Left forelimb (tissue), 1 donor: ENCODE data around the gene C1orf167.

ENCODE experiments used
- DNase-seq: peaks from one replicate; pipeline ENCODE4 v3.0.0-alpha.2; 2018; ENCODE audit warnings: low spot score

C1orf167 gene

DNA sequence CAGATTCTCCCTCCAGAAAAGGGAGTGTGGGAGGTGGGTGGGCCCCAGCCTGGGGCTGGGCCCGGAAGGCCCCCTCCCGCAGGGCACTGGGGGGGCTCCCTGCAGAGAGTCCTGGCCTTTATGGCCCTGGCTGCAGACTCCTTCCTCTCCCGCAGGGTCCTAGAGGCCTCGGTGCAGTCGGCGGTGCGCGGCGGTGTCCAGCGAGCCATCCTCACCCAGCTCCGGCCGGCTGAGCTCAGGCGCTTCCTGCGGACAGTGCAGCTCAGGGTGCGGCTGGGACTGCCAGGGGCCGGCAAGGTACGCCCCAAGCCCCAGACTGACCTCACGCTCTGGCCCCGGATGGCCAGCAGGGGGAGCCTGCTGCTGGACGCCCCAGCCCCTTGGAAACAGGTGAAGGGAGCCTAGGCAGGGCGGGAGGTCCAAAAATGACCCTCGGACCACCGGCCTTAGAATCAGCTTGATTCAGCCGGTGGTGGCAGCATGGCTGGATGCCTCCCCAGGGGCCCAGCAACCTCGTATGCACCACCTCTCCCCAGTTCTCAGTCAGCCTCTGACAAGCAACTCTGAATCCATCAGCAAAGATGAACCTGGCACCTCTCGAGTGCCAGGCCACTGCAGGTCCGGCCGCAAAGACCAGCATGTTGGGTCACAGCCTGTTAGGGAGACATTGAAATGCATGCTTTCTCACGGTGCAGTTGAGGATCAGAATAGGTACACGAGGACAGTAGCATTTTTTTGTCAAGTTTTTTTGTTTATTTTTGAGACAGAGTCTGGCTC lies 23.2 kb downstream of the C1orf167 start:
- no peak for DNase-seq

DNA sequence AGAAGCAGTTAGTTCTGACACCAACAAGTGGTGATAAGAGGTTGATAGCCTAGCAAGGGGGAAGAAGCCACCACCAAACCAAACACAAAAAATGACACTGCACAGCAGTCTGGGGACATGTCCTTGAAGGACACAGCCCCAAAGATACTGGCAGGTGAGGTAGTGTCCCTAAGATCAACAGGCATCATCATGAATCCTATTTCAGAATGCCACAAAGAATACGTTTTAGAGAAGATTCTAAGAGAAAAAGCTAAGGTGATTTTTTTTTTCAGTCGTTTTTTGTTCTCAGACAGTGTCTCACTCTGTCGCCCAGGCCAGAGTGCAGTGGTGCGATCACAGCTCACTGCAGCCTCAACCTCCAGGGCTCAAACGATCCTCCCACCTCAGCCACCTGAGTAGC lies 24.2 kb downstream of the C1orf167 start:
- DNase-seq: no peak

DNA sequence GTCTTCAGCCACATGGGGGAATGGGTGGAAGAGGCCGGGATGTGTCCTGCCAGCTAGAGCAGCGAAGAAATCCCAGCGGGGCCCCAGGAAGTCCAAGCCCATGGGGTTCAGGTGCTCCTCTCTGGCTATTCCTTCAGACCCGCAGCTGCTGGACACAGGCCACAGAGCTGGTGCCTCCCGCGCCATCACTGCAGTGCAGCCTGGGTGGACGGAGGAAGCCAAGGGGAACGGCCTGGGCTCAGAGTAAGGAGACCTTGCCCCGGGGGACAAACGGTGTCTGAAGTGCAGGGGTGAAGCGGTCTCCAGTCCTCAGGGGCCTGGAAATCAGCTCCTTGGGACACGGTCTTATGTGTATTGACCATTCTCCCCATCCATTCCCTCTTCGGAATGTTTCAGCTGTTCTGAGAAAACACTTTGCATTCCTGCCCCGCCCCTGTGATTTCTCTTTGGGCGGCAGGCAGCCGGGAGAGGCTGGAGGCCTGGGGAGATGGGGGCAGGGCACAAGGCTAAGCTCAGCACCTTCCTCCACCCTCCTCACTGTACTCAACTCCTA lies 25.3 kb downstream of the C1orf167 start:
- no peak for DNase-seq

DNA sequence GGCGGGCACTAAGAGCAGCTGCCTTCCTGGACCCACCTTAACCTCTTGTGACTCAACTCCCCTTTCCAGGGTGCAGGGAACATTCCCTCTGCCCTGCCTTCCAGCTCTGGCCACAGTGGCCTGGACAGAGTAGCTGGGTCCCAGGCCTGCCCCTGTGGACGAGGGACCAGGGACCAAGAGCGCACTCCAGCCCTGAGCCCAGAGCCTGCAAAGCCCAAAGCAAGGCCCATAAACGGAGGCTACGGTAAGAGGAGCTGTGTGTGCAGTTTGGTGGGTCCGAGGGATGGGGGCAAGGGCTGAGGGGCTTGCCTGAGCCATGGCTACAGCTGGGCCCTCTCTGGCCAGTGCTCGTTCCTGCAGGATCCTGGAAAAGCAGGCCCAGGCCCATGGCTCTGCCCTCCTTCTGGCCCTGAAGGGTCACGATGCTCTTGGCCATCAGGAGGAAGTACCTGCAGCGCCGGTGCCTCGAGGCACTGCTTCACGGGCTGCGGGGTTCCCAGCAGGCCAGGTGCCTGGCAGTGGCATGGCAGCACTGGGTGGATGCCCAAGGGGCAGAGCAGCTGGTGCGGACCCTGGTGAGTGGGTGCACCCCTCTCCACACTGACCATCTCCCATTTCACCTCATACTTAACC lies 25.9 kb downstream of the C1orf167 start:
- DNase-seq: no peak

DNA sequence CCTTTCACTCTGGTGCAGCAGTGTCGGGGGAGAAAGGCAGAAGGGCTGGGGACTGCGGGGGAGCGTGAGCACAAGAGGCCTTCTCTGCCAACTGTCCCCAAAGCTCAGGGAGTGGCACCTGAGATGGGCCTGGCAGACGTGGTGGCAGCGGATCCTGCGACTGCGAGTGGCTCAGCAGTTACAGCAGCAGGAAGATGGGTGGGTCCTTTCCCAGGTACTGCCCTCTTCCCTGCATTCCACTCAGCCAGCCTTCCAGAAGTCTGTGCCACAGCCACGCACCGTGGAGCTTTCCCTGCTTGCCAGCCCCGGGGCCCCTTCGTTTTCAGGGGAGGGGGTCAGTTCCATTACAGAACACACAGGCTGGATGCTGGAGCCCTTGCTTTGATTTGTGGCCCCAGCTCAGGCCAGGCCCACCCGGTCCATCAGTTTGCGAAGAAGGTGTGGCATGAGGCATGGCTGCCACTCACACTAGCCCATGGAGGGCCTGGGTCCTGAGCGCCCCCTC lies 26.6 kb downstream of the C1orf167 start:
- no peak for DNase-seq

DNA sequence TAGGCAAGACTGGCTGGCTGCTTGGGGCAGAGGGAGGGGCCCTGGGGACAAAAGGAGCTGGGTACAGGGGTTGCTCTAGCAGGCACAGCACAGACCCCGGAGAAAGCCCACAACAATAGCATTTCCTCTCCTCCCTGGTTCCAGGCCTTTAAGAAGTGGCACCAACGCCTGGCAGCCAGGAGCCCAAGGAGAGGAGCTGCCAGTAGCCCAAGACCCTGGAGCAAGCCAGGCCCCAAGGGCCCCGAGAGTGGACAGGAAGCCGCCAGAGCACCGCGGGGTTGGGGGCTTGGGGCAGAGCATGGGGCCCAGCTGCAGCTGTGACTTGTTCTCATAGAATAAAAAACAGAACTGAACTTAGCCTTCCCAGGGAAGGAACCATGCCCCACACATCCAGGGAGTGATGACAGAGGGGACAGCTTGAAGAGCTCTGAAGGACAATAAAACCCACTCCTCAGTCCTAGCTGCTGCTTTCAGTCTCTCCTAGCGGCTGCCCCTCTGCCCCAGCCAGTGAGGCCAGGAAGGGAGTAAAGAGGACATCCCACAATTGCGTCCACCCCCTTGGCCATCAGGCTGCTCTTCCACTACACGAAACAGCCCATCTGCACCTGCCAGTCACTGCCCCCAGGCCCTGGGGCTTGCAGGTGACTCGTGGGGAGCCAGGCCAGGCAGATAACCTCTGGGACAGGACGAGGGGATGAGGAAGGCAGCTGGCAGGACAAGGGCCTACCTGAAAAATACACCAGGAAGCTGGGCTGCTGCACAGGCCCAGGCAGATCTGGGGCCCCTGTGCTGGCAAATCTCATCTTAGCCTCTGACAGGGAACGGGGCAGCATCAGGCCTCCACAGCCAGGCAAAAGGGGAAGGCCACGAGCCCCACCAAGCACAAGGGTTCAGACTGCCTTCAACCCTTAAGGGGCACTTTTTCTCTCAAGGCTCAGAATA lies 27.4 kb downstream of the C1orf167 start:
- DNase-seq: no peak

DNA sequence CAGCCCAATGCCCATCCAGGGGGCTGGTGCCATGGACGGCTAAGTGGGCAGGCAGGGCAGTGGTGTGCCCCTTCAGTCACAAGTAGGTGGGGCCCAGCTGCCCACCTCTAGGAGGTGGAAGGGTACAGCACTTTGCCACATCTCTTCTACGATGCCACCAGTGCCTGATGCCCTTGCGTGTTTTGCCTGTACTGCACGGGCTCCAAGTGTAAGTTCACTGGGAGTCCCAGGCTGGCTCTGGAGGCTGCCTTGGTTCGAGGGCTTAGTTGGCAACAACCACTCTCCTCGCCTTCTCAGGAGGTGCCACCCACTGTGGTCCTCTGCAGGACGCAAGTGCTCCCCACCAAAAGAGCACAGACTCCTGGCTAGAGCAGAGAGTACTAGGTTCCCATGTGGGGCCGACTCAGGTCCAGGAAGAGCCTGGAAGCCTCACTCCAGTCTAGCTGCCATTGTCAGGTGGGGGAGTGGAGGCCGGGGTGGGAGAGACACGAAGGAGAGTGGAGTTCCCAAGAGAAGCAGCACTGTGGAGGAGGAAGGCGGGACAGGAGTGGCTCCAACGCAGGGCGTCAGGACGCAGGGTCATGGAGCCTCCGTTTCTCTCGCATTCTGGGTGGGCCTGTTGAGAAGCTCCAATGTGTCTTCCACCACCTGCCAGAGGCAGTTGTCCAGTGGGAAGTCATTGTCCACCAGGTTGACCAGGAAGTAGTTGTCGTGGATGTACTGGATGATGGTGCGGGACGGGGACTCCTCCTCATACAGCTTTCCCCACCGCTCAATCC lies 28.3 kb downstream of the C1orf167 start:
- no peak for DNase-seq

DNA sequence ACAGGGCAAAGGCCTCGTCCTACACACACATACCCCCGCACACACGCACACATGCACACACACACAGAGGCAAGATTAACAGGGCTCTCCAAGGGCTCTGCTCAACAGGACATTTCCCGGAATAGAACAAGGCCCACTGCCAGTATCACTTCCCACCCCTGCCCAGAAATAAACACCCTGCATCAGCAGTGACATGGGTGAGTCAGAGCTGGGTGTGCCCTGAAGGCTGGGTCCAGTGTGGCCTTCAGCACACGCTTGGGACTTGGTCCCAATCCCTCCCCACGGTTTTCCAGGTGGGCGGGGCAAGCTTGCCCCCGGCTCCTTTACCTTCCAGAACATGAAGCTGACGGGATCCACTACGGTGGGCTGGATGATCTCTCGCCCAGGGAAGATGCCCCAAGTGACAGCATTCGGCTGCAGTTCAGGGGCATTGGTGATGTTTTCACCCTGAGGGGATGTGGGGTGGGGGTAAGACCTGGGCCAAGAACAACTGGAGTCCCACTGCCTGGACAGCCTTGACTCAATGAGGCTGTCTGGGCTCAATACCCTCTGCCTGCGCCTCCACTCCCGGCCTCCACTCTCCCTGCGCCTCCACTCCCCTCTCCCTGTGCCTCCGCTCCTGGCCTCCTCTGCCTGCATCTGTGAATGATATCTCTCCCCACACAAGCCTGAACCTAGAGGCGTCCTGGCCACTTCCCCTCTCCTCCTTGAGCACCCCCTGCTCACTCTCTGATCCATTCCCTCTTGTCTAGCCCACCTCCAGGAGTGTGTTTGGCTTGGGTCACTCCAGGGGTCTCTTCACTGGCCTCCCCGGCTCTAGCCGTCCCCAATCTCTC lies 29.1 kb downstream of the C1orf167 start:
- no peak for DNase-seq

DNA sequence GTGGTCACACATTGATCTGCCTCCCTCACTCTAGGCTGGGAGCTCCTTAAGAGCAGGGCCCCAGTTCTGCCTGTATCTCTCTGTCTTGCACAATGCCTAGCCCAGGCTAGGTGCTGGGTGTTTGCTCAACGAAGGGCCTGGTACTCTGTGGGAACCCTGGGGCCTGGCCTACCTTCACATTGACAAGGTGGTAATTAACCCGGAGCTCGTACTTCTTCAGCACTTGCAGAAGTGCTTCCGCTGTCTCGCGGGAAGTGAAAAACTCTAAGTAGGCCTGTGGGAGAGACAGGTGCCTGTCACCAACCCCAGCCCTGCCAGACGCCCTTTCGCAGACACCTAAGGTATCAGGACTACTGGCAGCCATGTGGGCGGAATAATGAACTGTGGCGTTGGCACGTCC lies 30.1 kb downstream of the C1orf167 start:
- no peak for DNase-seq

DNA sequence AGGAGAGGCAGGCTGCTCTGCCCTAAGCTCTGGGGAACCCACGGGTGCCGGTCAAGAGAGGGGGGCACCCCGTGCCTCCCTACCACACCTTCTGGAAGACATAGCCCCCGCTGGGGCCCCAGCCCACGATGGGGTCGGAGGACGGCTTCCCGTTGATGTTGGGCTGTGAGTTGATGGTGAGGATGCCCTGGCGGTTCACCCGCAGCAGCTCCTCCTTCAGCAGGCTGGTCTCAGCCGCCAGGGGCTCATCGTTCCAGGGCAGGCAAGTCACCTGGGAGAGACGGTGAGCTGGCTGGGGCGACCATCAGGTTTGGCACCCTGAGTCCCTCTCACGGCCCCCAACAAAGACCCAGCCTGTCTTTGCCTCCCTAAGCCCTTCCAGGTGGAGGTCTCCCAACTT lies 31.8 kb downstream of the C1orf167 start:
- DNase-seq: no peak

DNA sequence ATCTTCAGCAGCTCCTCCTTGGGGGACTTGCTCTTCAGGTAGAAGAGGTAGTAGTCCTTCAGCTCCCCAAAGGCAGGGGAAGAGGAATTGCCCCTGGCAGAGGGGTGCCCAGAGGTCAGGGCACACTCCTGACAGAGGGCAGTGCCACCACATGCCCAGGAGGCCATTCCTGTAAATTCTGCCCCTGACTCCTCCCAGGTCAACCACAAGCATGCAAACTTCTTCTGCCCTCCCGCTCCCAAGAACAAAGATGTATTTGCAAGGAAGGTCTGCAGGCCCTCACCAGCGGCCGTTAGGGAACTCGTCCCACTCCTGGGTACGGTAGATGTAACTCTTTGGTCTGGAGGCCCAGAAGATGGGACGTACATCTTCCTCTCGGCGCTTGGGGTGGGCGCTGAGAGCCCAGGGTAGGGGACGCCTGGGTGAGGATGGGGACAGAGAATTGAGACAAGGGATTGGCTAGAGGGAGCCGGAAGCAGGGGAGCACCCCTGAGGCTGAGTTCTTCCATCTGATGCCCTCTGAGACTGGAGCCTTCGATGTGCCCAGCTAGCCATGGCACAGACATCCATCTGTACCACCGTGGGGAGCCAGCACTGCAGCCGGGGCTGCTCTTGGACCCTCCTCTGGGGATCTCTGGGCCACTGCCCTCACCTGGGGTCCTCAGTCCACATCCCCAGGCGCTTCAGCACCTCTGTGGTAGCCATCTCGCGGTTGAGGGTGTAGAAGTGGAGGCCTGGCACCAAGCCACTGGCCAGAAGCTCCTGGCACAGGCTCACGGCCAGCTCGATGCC lies 32.6 kb downstream of the C1orf167 start:
- DNase-seq: no peak

DNA sequence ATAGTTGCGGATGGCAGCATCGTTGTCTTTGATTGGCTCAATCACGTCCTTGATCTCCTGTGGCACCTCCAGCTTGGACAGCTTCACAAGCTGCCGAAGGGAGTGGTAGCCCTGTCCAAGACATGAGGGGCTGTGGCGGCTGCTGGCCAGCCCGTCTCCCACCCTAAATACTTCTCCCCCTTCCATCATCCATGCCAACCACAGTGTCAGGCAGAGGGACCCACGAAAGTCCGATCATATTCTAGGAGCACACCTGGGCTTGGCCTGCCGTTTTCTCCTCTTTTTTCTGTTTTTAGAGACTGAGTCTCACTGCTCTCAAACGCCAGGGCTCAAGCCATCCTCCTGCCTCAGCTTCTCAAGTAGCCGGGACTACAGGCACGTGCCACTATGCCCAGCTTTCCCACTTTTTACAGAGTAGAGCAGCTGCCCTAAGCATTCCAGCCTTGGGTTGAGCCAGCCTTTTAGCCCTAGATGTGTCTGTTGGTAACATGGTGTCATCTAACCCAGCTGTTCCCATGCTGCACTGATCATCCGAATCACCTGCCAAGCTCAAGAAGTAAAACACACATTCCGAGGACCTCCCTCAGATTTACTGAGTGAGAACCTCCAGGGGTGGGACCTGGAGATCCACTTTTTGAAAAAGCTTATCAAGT lies 33.4 kb downstream of the C1orf167 start:
- no peak for DNase-seq

DNA sequence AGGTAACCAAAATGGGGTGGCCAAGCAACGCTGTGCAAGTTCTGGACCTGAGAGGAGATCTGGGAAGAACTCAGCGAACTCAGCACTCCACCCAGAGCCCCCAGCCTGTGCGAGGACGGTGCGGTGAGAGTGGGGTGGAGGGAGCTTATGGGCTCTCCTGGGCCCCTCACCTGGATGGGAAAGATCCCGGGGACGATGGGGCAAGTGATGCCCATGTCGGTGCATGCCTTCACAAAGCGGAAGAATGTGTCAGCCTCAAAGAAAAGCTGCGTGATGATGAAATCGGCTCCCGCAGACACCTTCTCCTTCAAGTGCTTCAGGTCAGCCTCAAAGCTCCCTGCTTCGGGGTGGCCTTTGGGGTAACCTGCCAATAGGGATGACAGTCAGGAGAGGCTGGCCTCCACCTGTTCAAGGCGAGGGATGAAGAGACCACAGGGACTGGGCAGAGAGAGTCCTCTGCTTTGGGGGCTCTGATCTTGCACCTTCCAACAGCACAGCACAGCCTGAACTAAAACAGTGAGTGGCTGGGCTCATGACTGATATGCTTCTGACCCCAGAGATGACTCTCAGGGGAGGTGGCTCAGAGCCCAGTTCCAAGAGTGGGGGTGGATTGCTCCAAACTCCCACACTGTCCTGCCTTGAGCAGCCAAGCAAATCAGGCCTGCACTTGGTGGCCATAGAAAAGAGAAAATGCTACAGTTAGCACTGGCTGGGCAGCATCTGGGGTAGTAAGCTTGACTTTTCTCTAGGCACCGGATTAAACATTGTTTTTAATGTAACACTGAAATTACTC lies 34.2 kb downstream of the C1orf167 start:
- DNase-seq: no peak

DNA sequence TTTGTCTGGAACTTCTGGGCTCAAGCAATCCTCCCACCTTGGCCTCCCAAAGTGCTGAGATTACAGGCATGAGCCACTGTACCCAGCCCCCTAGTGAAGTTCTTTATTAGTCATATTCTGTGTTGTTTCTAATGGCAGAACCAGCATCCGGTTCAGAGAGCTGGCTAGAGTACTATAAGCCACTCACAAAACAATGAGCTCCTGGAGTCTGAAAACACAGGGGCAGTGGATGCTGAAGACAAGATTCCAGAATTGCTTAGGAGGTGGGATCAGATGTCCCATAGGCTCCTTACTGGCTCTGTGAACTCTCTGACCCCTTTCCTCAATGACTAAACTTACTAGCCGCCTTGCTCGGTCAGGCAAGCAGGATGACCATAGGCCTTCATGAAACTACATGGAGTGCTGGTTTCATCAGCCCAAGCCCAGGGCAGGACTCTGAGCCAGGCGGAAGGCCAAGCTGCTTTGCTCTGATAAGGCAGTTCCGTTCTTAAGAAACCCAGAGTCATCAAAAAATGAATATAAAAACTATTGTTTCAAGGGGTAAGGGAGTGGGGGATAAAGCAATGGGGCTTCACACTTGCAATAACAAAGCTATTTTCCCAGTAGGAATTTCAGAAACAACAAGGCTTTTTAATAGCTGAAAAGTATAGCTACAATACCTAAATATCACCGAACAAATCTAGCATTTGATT lies 35.7 kb downstream of the C1orf167 start:
- DNase-seq: no peak

DNA sequence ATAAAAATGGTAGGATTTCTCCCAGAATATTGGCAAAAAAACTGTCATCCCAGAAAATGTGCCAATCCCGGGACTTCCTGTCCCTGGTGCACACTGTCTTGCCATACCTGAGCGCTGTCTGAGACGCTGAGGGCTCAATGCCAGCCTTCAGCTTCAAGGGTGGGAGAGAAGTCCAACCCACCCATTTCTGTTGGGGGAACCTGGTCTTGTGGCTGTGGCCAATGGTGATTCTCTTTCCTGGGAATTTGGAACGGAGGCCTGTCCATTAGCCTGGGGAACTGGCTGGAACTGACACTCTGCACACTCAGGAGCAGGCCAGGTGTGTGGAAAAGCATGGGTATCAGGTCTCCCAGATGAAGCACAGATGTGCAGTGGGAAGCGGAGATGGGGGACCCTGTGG lies 37.1 kb downstream of the C1orf167 start:
- DNase-seq: no peak

DNA sequence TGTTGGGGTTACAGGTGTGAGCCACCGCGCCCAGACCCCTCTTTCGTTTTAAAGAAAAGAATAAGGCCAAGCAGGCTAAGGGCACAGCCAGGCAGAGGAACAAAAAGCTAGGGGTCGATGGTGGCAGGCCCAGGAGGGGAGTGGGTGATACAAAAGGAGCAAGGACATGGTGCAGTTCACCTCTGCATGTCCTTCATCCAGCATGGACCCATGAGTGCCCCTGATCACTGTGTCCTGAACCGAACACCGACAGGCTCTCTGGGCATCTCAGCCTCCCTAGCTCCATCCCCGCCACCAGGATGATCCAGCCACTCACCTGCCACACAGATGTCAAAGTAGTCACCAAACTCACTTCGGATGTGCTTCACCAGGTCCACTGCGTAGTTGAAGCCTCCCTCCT lies 37.9 kb downstream of the C1orf167 start:
- DNase-seq: no peak

DNA sequence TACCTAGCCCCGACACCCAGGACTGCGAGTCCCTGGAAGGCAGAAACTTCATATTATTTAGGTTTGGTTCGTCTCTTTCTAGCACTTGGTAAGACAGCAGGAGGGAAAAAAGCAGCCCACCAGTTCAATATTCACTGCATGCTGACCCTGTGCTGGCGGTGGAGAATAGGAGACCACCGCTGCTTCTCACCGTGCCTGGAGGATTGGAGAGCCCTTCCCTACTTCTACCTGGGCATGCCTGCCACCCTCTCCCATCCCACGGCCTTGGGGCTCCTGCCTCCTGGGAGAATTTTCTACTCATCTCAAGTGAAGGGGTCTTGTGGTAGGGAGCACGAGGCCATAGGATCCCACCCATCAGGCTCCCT lies 38.4 kb downstream of the C1orf167 start:
- no peak for DNase-seq
